ENCODE results near the gene DOCK9. TPM values are rescaled to one million over a fixed set of nuclear protein-coding genes. Genes with fewer than 3 reads are reported as not detected.

DOCK9 gene
- total RNA-seq, 1 donor = 44.5 TPM

GRCh38 chr13:98910501-98910951 lies 67.3 kb downstream of the DOCK9 start:
- Histone ChIP-seq H3K9me3 (ENCODE audit: low read depth, low read length) (no peaks in the 10 kb centered on the region), H3K4me1 (ENCODE audit: insufficient read depth, low read length) (peaks cover 5% of the 10 kb centered on the region), H3K4me3 (ENCODE audit: insufficient read depth, low read length) (no peak overlapping the region), H3K4me2 (ENCODE audit: insufficient read depth, low read length) (peak overlapping the region; percentile 9), H3K36me3 (ENCODE audit: insufficient read depth, low read length) (no peaks in the 10 kb centered on the region), H4K20me1 (ENCODE audit: insufficient read depth, low read length) (no peaks in the 10 kb centered on the region), H3K27ac (ENCODE audit: low read depth, low read length) (peak overlapping the region; percentile 76), H3K79me2 (ENCODE audit: insufficient read depth, low read length) (no peaks in the 10 kb centered on the region), H2AFZ (ENCODE audit: low read length) (peak overlapping the region; percentile 83), H3K27me3 (ENCODE audit: insufficient read depth, low read length) (no peaks in the 10 kb centered on the region)
- DNase-seq (ENCODE audit: insufficient read length, low spot score, missing footprints) = no peak
- TF ChIP-seq CTCF (IDR thresholded peaks at IDR 0.05; ENCODE audit: extremely low read depth, low read depth, low read length) = no peak

GRCh38 chr13:98909016-98909415 lies 68.8 kb downstream of the DOCK9 start:
- no peaks in the 10 kb centered on the region for H3K27me3 ChIP-seq (ENCODE audit: insufficient read depth, low read length)
- no peak for TF ChIP-seq CTCF (IDR thresholded peaks at IDR 0.05; ENCODE audit: extremely low read depth, low read depth, low read length)
- no peak overlapping the region for H3K4me2 ChIP-seq (ENCODE audit: insufficient read depth, low read length)
- peaks cover 5% of the 10 kb centered on the region for H3K4me1 ChIP-seq (ENCODE audit: insufficient read depth, low read length)
- DNase-seq (ENCODE audit: insufficient read length, low spot score, missing footprints) = no peak
- H3K36me3 ChIP-seq (ENCODE audit: insufficient read depth, low read length) = no peaks in the 10 kb centered on the region
- H3K4me3 ChIP-seq (ENCODE audit: insufficient read depth, low read length) = no peak overlapping the region
- H4K20me1 ChIP-seq (ENCODE audit: insufficient read depth, low read length) = no peaks in the 10 kb centered on the region
- no peak overlapping the region for H2AFZ ChIP-seq (ENCODE audit: low read length)
- H3K9me3 ChIP-seq (ENCODE audit: low read depth, low read length) = no peaks in the 10 kb centered on the region
- H3K27ac ChIP-seq (ENCODE audit: low read depth, low read length) = no peak overlapping the region
- no peaks in the 10 kb centered on the region for H3K79me2 ChIP-seq (ENCODE audit: insufficient read depth, low read length)

GRCh38 chr13:98906746-98907502 lies 70.9 kb downstream of the DOCK9 start:
- H2AFZ ChIP-seq (ENCODE audit: low read length) = no peak overlapping the region
- no peak for TF ChIP-seq CTCF (IDR thresholded peaks at IDR 0.05; ENCODE audit: extremely low read depth, low read depth, low read length)

GRCh38 chr13:98905199-98905598 lies 72.7 kb downstream of the DOCK9 start:
- H3K4me2 ChIP-seq (ENCODE audit: insufficient read depth, low read length) = no peak overlapping the region
- no peaks in the 10 kb centered on the region for H3K27me3 ChIP-seq (ENCODE audit: insufficient read depth, low read length)
- no peak overlapping the region for H3K4me3 ChIP-seq (ENCODE audit: insufficient read depth, low read length)
- H3K4me1 ChIP-seq (ENCODE audit: insufficient read depth, low read length) = no peaks in the 10 kb centered on the region
- TF ChIP-seq CTCF (IDR thresholded peaks at IDR 0.05; ENCODE audit: extremely low read depth, low read depth, low read length) = no peak
- no peaks in the 10 kb centered on the region for H3K36me3 ChIP-seq (ENCODE audit: insufficient read depth, low read length)
- no peaks in the 10 kb centered on the region for H3K9me3 ChIP-seq (ENCODE audit: low read depth, low read length)
- DNase-seq (ENCODE audit: insufficient read length, low spot score, missing footprints) = no peak
- no peak overlapping the region for H3K27ac ChIP-seq (ENCODE audit: low read depth, low read length)
- no peaks in the 10 kb centered on the region for H4K20me1 ChIP-seq (ENCODE audit: insufficient read depth, low read length)
- no peak overlapping the region for H2AFZ ChIP-seq (ENCODE audit: low read length)
- H3K79me2 ChIP-seq (ENCODE audit: insufficient read depth, low read length) = no peaks in the 10 kb centered on the region

More at GRCh38 chr13:98906746-98907502, 70.9 kb downstream of the DOCK9 start:
- no peak for DNase-seq (ENCODE audit: insufficient read length, low spot score, missing footprints)
- H3K27ac ChIP-seq (ENCODE audit: low read depth, low read length) = no peak overlapping the region
- no peaks in the 10 kb centered on the region for H3K27me3 ChIP-seq (ENCODE audit: insufficient read depth, low read length)
- no peaks in the 10 kb centered on the region for H3K36me3 ChIP-seq (ENCODE audit: insufficient read depth, low read length)
- no peaks in the 10 kb centered on the region for H4K20me1 ChIP-seq (ENCODE audit: insufficient read depth, low read length)
- peaks cover 5% of the 10 kb centered on the region for H3K4me1 ChIP-seq (ENCODE audit: insufficient read depth, low read length)
- no peaks in the 10 kb centered on the region for H3K9me3 ChIP-seq (ENCODE audit: low read depth, low read length)
- no peak overlapping the region for H3K4me2 ChIP-seq (ENCODE audit: insufficient read depth, low read length)
- H3K4me3 ChIP-seq (ENCODE audit: insufficient read depth, low read length) = no peak overlapping the region
- H3K79me2 ChIP-seq (ENCODE audit: insufficient read depth, low read length) = no peaks in the 10 kb centered on the region

Data from osteoblast (primary cell).